ENCODE data around the gene AGMAT.

DNA sequence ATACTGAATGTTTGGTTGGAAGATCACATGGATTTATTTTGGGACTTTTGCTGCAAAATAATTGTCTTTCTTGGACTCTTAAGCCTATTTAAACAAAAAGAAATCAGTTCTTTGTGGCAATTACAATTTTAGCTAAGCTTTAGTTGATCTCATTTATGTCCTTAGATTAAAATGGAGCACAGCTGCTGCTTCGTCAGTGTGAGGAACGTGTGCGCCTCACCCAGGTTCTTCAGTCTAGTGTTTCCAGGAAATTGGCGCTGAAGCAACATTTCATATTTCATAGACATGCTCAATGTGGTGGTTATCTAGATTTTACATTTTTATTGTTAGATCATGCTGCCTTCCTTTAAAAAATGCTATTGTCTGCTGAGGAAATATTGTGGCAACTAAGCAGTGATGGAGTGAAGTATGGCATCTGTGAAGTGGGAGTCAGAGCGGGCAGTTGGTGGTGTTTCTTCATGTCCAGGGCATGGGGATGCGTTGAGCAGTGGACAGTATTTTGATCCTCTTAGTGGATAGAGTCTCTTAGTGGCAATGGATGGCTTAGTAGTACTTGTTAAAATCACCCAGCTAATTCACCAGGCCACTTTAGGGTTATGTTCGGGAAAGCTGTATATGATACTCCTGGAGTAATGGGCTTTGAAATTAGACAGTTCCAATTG, 38.0 kb upstream of the AGMAT start:
- TF ChIP-seq EZH2 (IDR thresholded peaks at IDR 0.05; ENCODE audit: insufficient read depth, poor library complexity, severe bottlenecking) (no peak), EZH2phosphoT487 (IDR thresholded peaks at IDR 0.05; ENCODE audit: insufficient read depth, low read depth) (no peak)
